Astrocyte (in vitro differentiated cells and primary cell): ENCODE results near the gene SMYD4. TPM values are rescaled to one million over a fixed set of nuclear protein-coding genes. Genes with fewer than 3 reads are reported as not detected.
"Not testable (repeated sequence)": the region's sequence is repeated elsewhere in the genome, so short reads cannot be mapped to it uniquely, and the experiment has no call there.

ENCODE experiments used
- DNase-seq: peaks from one replicate; pipeline ENCODE4 v3.0.0-alpha.2; 2010; ENCODE audit warnings: low read depth
- FAIRE-seq: peaks from 2 replicates; lab custom pipeline; 2011; peaks lifted over from hg19 to GRCh38; lab: Jason Lieb, UNC
- H2AFZ ChIP-seq: 2 replicates; pipeline ENCODE4 v1.6.0; 2012; ENCODE audit warnings: low read depth, low read length, inconsistent platforms
- H3K27ac ChIP-seq: 2 replicates; pipeline ENCODE4 v1.5.1; 2011; ENCODE audit warnings: low read depth, low read length, inconsistent platforms
- H3K27me3 ChIP-seq: 2 replicates; pipeline ENCODE4 v1.6.0; 2011; ENCODE audit warnings: low read length, inconsistent platforms; ENCODE audit not compliant: insufficient read depth
- H3K36me3 ChIP-seq: 2 replicates; pipeline ENCODE4 v1.5.1; 2011; ENCODE audit warnings: low read length, inconsistent platforms; ENCODE audit not compliant: insufficient read depth
- H3K4me1 ChIP-seq: 2 replicates; pipeline ENCODE4 v1.5.1; 2011; ENCODE audit warnings: low read length, inconsistent platforms; ENCODE audit not compliant: insufficient read depth
- H3K4me2 ChIP-seq: 2 replicates; pipeline ENCODE4 v1.6.0; 2012; ENCODE audit warnings: low read length, inconsistent platforms
- H3K4me3 ChIP-seq: 2 replicates; pipeline ENCODE4 v1.5.1; 2011; ENCODE audit warnings: low read depth, mild to moderate bottlenecking, low read length, inconsistent platforms; ENCODE audit not compliant: insufficient read depth
- H3K79me2 ChIP-seq: 2 replicates; pipeline ENCODE4 v1.6.0; 2012; ENCODE audit warnings: mild to moderate bottlenecking, low read length, inconsistent platforms; ENCODE audit not compliant: insufficient read depth
- H3K9ac ChIP-seq: 2 replicates; pipeline ENCODE4 v1.6.0; 2012; ENCODE audit warnings: mild to moderate bottlenecking, low read length, inconsistent platforms
- H3K9me3 ChIP-seq: 2 replicates; pipeline ENCODE4 v1.5.1; 2012; ENCODE audit warnings: low read depth, mild to moderate bottlenecking, low read length, inconsistent platforms; ENCODE audit not compliant: insufficient read depth
- H4K20me1 ChIP-seq: 2 replicates; pipeline ENCODE4 v1.6.0; 2012; ENCODE audit warnings: low read length, inconsistent platforms; ENCODE audit not compliant: insufficient read depth
- H3K27ac Mint-ChIP-seq: one replicate; pipeline ENCODE4 v1.8.0; 2021; ENCODE audit warnings: mild to moderate bottlenecking, mixed read lengths; ENCODE audit not compliant: unreplicated experiment
- H3K27me3 Mint-ChIP-seq: one replicate; pipeline ENCODE4 v1.8.0; 2021; ENCODE audit warnings: low read depth, mixed read lengths; ENCODE audit not compliant: unreplicated experiment
- H3K36me3 Mint-ChIP-seq: one replicate; pipeline ENCODE4 v1.8.0; 2021; ENCODE audit warnings: low read depth, mixed read lengths; ENCODE audit not compliant: unreplicated experiment
- H3K4me1 Mint-ChIP-seq: one replicate; pipeline ENCODE4 v1.8.0; 2021; ENCODE audit warnings: low read depth, mixed read lengths; ENCODE audit not compliant: unreplicated experiment
- H3K4me3 Mint-ChIP-seq: one replicate; pipeline ENCODE4 v1.8.0; 2021; ENCODE audit warnings: mild to moderate bottlenecking, moderate library complexity, mixed read lengths; ENCODE audit not compliant: unreplicated experiment
- H3K9me3 Mint-ChIP-seq: one replicate; pipeline ENCODE4 v1.8.0; 2021; ENCODE audit warnings: mild to moderate bottlenecking, mixed read lengths; ENCODE audit not compliant: unreplicated experiment
- EZH2 ChIP-seq: IDR thresholded peaks from 2 replicates; pipeline ENCODE4 v1.6.1; 2012; ENCODE audit warnings: mild to moderate bottlenecking, low read length, inconsistent platforms; ENCODE audit not compliant: insufficient read depth
- total RNA-seq: library from RNA; stranded (reverse); gene quantifications from 2 replicates; pipeline ENCODE4 v1.2.1, GENCODE V29; 2021
- TF ChIP-seq, protein P1 (sequence below): IDR thresholded peaks from 2 replicates; pipeline ENCODE4 v1.5.1; 2011; ENCODE audit warnings: low read depth, mild to moderate bottlenecking, inconsistent platforms, low read length, moderate library complexity; ENCODE audit not compliant: insufficient read depth

Gene SMYD4
- total RNA-seq, 1 donor from 2014 or later: 10.7 TPM

DNA sequence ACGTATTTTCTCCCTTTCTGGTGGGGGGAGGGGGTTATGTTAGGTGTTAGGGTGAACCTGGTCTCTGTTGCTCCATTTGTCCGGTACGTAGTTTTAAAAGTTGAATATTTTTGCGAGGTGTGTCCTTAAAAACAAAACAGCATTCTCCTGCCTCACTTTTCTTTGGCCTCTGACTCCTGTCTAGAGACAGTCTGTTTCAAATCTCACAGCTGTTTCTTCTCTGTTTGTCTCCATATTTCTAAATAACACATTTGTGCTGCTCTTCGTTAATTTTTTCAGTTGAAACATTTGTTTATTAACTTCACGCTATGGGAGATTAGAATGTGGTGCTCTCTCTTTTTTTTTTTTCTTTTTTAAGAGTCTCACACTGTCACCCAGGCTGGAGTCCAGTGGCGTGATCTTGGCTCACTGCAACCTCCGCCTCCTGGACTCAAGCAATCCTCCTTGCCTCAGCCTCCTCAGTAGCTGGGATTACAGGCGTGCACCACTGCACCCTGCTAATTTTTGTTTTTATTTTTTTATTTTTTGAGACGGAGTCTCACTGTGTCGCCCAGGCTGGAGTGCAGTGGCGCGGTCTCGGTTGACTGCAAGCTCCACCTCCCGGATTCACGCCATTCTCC, 31.8 kb upstream of the SMYD4 start:
- FAIRE-seq (no peak), DNase-seq (no peak)
- H3K27ac ChIP-seq: no peak overlapping the region
- H3K9me3 ChIP-seq: no peaks in the 10 kb centered on the region
- no peaks in the 10 kb centered on the region for H3K9me3 Mint-ChIP-seq
- no peak for TF ChIP-seq EZH2
- TF ChIP-seq, protein P1, sequence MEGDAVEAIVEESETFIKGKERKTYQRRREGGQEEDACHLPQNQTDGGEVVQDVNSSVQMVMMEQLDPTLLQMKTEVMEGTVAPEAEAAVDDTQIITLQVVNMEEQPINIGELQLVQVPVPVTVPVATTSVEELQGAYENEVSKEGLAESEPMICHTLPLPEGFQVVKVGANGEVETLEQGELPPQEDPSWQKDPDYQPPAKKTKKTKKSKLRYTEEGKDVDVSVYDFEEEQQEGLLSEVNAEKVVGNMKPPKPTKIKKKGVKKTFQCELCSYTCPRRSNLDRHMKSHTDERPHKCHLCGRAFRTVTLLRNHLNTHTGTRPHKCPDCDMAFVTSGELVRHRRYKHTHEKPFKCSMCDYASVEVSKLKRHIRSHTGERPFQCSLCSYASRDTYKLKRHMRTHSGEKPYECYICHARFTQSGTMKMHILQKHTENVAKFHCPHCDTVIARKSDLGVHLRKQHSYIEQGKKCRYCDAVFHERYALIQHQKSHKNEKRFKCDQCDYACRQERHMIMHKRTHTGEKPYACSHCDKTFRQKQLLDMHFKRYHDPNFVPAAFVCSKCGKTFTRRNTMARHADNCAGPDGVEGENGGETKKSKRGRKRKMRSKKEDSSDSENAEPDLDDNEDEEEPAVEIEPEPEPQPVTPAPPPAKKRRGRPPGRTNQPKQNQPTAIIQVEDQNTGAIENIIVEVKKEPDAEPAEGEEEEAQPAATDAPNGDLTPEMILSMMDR: no peak
- no peak overlapping the region for H3K4me2 ChIP-seq
- no peak overlapping the region for H3K9ac ChIP-seq
- no peak overlapping the region for H3K4me3 Mint-ChIP-seq
- no peak overlapping the region for H3K27ac Mint-ChIP-seq
- no peak overlapping the region for H3K4me3 ChIP-seq
- H3K79me2 ChIP-seq: no peaks in the 10 kb centered on the region
- peaks cover 11% of the 10 kb centered on the region for H3K36me3 ChIP-seq
- H4K20me1 ChIP-seq: no peaks in the 10 kb centered on the region
- H3K27me3 Mint-ChIP-seq: no peaks in the 10 kb centered on the region
- H3K36me3 Mint-ChIP-seq: peaks cover 15% of the 10 kb centered on the region
- no peaks in the 10 kb centered on the region for H3K4me1 Mint-ChIP-seq
- no peaks in the 10 kb centered on the region for H3K4me1 ChIP-seq
- no peak overlapping the region for H2AFZ ChIP-seq
- no peaks in the 10 kb centered on the region for H3K27me3 ChIP-seq

DNA sequence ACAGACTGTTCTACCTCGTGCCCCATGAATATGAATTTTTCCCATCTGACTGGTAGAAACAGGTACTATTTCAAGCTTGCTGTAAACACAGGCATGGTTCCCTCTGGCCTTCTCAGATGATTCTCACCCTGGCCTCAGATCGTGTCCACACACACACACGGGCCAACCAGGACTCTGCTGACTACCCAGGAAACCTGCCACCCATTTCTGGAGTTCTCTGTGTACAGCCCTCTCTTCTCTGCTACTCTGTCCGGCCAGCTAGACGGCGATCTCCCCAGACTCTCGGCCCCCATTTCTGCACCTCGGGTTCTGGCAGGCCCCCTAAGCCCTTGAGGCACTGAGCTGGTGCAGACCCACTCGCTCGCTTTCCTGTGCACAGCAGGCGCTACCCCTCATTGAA, 31.3 kb upstream of the SMYD4 start:
- Histone ChIP-seq H3K4me2 (no peak overlapping the region), H3K9me3 (no peaks in the 10 kb centered on the region), H3K4me3 (no peak overlapping the region), H3K27me3 (no peaks in the 10 kb centered on the region), H3K9ac (no peak overlapping the region), H3K36me3 (peaks cover 11% of the 10 kb centered on the region), H3K27ac (no peak overlapping the region), H3K79me2 (no peaks in the 10 kb centered on the region), H3K4me1 (no peaks in the 10 kb centered on the region), H4K20me1 (no peaks in the 10 kb centered on the region), H2AFZ (no peak overlapping the region)
- Mint-ChIP-seq H3K9me3 (no peaks in the 10 kb centered on the region), H3K4me3 (no peak overlapping the region), H3K4me1 (no peaks in the 10 kb centered on the region), H3K36me3 (peaks cover 15% of the 10 kb centered on the region), H3K27me3 (no peaks in the 10 kb centered on the region), H3K27ac (no peak overlapping the region)
- FAIRE-seq (no peak), DNase-seq (no peak)
- TF ChIP-seq EZH2: no peak
- TF ChIP-seq, protein P1: no peak

DNA sequence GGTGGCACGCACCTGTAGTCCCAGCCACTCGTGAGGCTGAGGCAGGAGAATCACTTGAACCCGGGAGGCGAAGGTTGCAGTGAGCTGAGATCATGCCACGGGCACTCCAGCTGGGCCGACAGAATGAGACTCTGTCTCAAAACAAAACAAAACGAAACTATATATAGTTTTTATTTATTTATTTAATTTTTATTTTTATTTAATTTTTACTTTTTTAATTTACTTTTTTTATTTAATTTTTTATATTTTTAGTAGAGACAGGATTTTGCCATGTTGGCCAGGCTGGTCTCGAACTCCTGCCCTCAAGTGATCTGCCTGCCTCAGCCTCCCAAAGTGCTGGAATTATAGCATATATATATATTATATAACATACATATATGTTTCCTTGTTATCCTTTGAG, 26.8 kb upstream of the SMYD4 start:
- not testable (repeated sequence) for H2AFZ ChIP-seq

More for the DNA sequence above, 26.8 kb upstream of the SMYD4 start:
- not testable (repeated sequence) for H3K9ac ChIP-seq, H3K27ac Mint-ChIP-seq, H3K4me1 Mint-ChIP-seq, H3K4me1 ChIP-seq, H3K9me3 ChIP-seq, DNase-seq, FAIRE-seq, H3K27ac ChIP-seq, H3K9me3 Mint-ChIP-seq, H3K27me3 Mint-ChIP-seq, H3K27me3 ChIP-seq, H3K4me3 Mint-ChIP-seq, H4K20me1 ChIP-seq, H3K4me3 ChIP-seq, H3K4me2 ChIP-seq, H3K79me2 ChIP-seq
- peaks cover 29% of the 10 kb centered on the region for H3K36me3 ChIP-seq
- peaks cover 19% of the 10 kb centered on the region for H3K36me3 Mint-ChIP-seq
